ENCODE results near the gene ADAMTSL2.
"Not testable (repeated sequence)": the region's sequence is repeated elsewhere in the genome, so short reads cannot be mapped to it uniquely, and the experiment has no call there.

ADAMTSL2 gene

DNA sequence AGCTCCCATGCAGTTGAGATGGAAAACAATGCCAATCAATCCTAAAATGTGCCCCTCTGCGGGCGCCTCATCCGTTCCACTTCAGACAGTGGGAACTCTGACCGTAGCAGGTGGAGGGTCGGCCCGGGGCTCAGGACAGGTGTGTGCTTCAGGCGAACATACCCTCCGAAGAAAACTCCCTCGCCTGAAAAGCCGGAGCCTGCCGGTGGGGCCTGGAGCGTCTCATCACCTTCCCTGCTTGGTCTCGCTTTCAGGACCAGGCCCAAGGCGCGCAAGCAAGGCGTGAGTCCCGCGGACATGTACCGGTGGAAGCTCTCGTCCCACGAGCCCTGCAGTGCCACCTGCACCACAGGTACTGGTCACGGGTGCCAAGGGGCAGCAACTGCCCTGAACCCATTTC, 26.4 kb downstream of the ADAMTSL2 start:
- no peak for DNase-seq

- no peak for DNase-seq
These were observed 27.6 kb downstream of the ADAMTSL2 start for GRCh38 chr9:133561976-133562554.

GRCh38 chr9:133562611-133563290, 28.2 kb downstream of the ADAMTSL2 start:
- DNase-seq: no peak

GRCh38 chr9:133563291-133563796, 28.8 kb downstream of the ADAMTSL2 start:
- DNase-seq: no peak

- not testable (repeated sequence) for DNase-seq
These were observed 29.3 kb downstream of the ADAMTSL2 start for GRCh38 chr9:133563814-133564213.

DNA sequence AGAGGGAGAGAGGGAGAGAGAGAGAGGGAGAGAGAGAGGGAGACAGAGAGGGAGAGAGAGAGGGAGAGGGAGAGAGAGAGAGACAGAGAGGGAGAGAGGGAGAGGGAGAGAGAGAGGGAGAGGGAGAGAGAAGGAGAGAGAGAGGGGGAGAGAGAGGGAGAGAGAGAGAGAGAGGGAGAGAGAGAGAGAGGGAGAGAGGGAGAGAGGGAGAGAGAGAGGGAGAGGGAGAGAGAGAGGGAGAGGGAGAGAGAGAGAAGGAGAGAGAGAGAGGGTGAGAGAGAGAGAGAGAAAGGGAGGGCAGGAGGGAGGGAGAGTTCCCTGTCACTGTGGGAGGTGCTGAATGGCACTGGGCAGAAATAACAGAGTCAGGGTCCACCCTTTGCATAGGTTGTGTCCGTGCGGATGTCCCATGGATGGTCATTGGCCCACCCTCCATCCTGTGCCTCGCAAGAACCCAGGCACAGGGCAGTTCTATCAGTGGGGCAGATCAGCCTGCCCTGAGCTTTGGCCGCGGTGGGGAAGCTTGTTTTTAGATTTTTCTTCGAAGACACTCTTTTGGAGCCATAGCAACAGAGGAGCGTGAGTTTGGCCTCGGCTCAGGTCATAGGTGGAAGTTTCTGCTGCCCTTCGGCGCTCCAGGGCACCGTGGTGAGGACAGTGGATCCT, 30.1 kb downstream of the ADAMTSL2 start:
- no peak for DNase-seq

DNA sequence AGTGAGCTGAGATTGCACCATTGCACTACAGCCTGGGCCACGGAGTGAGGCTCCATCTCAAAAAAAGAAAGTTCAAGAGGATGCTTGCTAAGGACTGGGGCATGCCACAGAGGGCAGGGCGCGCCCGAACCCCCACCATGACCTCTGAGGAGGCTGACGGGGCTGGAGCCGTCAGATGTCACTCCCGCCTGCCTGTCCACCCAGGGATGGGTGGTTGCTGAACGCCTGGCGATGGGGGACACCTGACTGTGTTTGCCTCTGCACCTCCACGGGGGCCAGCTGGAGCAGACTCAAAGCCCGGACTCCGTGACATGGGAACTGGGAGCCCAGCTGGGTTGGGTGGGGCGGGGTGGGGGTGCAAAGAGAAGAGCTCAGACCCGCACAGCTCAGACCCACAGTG, 31.9 kb downstream of the ADAMTSL2 start:
- no peak for DNase-seq

GRCh38 chr9:133566817-133567216, 32.3 kb downstream of the ADAMTSL2 start:
- DNase-seq: no peak

GRCh38 chr9:133568186-133568585, 33.7 kb downstream of the ADAMTSL2 start:
- no peak for DNase-seq

GRCh38 chr9:133569121-133569785, 34.7 kb downstream of the ADAMTSL2 start:
- no peak for DNase-seq

DNA sequence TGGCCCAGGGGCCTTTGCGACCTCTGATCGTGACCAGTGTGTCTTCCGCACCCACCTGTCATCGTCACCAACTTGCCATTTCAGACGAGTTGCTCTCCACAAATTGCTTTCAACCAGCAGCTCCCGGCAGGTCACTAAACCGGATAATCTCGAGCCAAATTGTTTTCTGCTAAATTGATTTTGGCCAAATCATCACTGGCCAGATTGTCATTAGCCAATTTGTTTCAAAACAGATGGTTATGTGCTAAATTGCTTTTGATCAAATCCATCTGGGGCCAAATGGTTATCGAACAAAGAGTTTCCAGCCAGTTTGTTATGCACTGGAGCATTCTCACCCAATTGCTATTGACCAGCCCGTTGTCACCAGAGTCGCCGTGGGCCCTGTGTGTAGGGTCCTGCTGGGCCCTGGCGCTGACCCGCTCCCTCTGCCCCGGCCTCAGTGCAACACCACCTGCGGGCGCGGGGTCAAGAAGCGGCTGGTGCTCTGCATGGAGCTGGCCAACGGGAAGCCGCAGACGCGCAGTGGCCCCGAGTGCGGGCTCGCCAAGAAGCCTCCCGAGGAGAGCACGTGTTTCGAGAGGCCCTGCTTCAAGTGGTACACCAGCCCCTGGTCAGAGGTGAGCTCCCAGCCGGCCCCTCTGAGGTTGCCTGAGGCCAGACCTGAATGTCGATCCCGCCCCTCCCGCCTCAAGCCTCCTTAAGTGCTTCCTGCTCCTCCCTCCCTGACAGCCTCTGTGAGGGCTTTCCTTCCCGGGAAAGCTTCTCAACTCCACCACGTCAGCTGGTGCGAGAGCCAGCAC, 35.6 kb downstream of the ADAMTSL2 start:
- DNase-seq: peak in 1 of 2 experiments; percentile 18

DNA sequence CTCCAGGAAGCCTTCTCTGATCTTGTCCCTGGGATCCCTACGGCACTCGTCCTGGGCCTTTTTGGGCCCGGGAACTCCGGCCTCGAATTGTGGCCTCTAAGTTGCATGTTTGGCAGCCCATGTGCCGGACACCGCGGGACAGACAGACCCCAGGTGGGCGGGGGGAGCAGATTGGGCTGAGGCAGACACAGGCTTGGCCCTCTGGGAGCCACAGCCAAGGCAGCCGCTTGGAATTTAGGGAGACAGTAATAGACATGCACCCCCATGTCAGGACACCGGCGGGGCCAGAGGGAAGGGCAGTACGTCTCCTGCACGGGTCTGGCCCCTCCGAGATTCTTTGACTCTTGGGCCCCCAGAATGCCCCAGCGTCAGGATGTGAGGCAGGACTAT, 36.2 kb downstream of the ADAMTSL2 start:
- no peak for DNase-seq

- DNase-seq: no peak
These were observed 36.9 kb downstream of the ADAMTSL2 start for GRCh38 chr9:133571391-133571890.

DNA sequence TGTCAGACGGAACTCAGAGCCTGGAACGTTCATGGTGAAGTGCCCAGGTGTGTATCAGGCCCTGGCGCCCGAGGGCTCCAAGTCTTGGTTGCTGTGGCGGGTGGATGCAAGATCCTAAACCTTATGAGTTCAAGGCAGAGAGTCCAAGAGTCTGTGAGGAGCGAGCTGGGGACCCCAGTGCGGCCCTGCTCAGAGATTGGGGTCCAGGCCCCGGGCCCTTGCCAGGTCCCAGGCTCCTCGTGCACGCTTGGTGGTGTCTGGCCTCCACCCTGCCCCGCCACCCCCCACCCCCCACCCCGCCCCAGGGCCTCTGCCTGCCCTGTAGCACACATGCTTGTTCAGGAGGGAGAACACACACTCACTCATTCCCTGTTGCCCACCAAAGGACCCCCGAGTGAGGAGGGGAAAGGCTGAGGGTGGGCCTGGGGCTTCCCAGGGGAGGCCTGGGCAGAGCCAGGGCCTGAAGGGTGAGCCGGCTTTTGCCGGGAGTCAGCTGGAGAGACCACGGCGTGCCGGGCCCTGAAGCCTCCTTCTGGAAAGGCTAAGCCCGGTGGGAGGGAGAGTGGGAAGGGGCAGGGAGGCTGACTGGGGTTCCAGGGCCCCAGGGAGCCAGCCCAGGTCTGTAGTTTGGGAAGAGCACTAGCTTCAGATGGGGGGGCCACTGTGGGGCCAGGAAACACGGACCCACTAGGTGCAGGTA, 37.5 kb downstream of the ADAMTSL2 start:
- no peak for DNase-seq

DNA sequence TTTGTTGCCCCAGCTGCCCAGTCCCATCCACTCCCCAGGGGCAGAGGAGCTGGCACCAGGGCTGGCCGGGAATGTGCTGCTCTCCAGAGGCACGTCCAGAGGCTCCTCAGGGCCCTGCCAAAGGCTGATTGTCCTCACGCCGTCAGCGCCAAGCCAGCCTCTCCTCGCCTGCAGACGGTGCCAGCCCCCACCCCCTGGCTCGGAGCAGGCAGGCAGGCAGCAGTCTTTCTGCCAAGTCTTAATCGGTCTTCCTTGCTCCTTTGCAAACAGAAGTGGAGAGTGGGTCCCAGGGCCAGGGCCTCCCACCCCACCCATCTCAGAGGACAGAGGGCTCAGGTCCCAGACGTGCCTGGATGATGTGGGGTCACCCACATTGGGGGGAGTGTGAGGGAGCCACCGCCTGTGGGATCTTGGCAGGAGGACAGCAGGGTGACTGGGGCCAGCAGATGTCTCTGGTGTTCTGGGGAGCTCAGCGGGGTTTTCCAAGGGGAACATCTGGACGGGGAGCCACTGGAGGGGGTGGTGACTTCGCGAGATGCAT, 38.4 kb downstream of the ADAMTSL2 start:
- peak; percentile 36 to 74 for DNase-seq

- DNase-seq: no peak
These were observed 39.4 kb downstream of the ADAMTSL2 start for GRCh38 chr9:133573791-133574515.

DNA sequence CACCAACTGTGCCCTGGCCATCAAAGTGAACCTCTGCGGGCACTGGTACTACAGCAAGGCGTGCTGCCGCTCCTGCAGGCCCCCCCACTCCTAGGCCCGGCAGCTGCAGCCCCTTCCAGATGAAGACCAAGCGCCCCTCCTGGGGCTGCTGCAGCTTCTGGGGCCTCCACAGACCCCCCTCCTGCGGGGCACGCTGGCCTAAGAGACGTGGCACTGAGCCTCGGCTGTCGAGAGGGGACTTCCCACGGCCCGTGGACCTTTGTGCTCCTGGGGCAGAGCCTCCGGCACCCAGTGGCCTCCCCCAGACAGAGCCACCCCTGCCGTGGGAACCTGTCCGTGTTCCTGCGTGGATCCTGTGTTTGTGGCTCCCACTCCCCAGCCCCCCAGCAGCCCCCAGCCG, 40.3 kb downstream of the ADAMTSL2 start:
- DNase-seq: no peak

DNA sequence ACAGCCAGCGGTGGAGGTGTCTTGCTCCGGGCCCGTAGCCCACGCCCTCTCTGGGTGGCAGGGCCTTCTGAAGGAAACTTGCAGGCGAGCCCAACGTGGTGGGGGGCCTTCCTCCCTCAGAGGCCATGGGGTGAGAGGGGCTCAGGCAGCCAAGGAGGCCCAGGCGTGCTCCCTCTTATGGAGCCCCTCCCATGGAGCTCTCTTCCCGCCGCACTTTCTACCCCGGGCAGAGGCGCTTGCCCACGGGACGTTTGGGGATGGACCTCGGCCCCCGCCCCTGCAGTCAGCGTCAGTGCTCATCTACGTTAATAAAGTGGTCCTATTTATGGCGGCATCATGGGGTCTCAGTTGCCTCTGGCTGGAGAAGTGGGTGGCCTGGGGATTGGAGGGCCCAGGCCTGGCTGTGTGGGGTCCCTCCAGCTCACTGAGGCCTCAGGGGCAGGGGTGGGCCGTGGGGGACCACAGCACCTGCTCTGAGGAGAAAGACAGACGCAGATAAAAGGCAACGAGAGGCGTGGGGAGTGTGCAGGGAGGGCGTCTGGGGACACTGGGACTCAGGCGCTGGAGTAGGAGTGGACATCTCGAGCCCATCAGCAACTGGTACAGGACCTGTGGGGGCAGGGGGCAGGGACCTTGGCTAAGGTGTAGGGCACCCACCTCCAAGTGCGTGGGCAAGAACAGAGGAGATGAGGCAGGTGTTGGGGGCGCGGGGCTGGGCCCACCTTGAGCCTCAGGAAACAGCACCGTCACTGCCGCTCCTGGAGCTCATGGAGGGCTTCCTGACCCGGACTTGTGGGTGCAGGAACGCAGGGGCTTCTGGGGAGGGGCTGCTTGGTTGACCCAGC, 40.9 kb downstream of the ADAMTSL2 start:
- DNase-seq: no peak

DNA sequence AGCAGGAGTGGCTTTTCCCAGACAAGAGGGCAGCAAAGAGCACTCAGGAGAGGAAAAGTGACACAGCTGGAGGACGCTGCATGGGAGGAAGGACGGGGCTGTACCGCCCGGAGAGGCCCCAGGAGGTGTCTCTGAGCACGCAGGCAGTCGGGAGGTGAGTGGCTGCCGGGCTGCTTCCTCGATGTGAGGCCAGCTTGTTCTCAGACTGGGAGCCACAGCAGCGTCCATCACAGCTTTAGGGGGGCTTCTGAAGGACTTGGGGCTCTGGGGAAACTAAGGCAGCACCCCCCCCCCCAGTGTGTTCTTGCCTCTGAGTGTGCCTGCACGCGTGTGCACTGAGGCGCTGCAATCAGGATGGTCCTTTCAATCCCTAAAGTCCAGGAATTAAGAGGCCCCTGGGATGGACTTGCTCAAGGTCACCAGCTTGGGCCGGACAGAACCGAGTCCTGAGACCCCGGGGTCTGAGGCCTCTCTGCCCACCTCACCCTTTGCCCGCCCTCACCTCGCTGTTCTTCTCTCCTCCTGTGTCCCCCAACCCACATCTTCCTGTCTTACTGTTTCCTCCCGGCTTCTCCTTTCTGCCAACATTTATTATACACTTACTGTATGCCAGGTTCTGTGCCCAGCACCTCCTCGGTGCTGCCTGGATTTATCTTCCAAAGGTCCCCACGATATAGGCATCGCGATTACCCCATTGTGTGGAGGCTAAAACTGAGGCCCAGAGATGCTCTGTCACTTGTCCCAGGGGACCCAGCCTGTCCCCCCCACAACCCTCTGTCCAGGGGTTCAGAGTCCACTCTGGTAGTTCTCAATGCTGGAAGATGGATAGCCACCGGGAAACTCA, 41.7 kb downstream of the ADAMTSL2 start:
- DNase-seq: no peak
